GM18502 (cell line): ENCODE measurements around the gene R3HDM2.

Experiments used
- ATAC-seq: cut with Tn5 transposase; IDR thresholded peaks from one replicate; pipeline ENCODE4 v1.9.1; 2021; ENCODE audit warnings: mild to moderate bottlenecking; ENCODE audit not compliant: unreplicated experiment, poor library complexity

The R3HDM2 gene

GRCh38 chr12:57430931-57431566, at the start of gene R3HDM2:
Gene R3HDM2, minus strand, starts transcription at chr12:57431043. Its CDS starts 120,615 bp downstream, at chr12:57310428.
- ATAC-seq = peak; percentile 93

GRCh38 chr12:57479376-57480115, 48.7 kb upstream of the R3HDM2 start, which contains the start of gene ARHGAP9:
Gene ARHGAP9, minus strand, starts transcription at chr12:57479866. Its CDS starts 460 bp downstream, at chr12:57479406.
- no peak for ATAC-seq

- no peak for ATAC-seq
These were observed 48.2 kb upstream of the R3HDM2 start for GRCh38 chr12:57479043-57479375.

- peak; percentile 32 for ATAC-seq
These were observed 47.2 kb upstream of the R3HDM2 start for GRCh38 chr12:57477710-57478681.

- ATAC-seq = no peak
These were observed 46.3 kb upstream of the R3HDM2 start for GRCh38 chr12:57476993-57477709.

GRCh38 chr12:57476162-57476992, 45.5 kb upstream of the R3HDM2 start:
- ATAC-seq = peak; percentile 41

- peak; percentile 4 for ATAC-seq
These were observed 44.7 kb upstream of the R3HDM2 start for GRCh38 chr12:57475271-57476161.

- ATAC-seq = no peak
These were observed 44.0 kb upstream of the R3HDM2 start for GRCh38 chr12:57474862-57475261.

GRCh38 chr12:57474430-57474829, 43.6 kb upstream of the R3HDM2 start:
- no peak for ATAC-seq

- no peak for ATAC-seq
These were observed 43.0 kb upstream of the R3HDM2 start for GRCh38 chr12:57473886-57474285.

GRCh38 chr12:57473392-57473791, 42.5 kb upstream of the R3HDM2 start:
- no peak for ATAC-seq

GRCh38 chr12:57472391-57472790, 41.5 kb upstream of the R3HDM2 start:
- no peak for ATAC-seq

GRCh38 chr12:57471661-57472060, 40.8 kb upstream of the R3HDM2 start:
- ATAC-seq = no peak

- no peak for ATAC-seq
These were observed 40.3 kb upstream of the R3HDM2 start for GRCh38 chr12:57470970-57471656.

GRCh38 chr12:57470286-57470969, 39.6 kb upstream of the R3HDM2 start:
- no peak for ATAC-seq

- no peak for ATAC-seq
These were observed 38.7 kb upstream of the R3HDM2 start for GRCh38 chr12:57469296-57470164.
